Urothelium cell line (cell line): ENCODE data around the gene POLR1F.

Experiments
- DNase-seq: peaks from one replicate; pipeline ENCODE4 v3.0.0; 2011; ENCODE audit warnings: low spot score, mixed read lengths
- FAIRE-seq: peaks from 2 replicates; lab custom pipeline; 2011; peaks lifted over from hg19 to GRCh38; lab: Jason Lieb, UNC

Gene POLR1F

GRCh38 chr7:19677180-19677579 lies 31.7 kb downstream of the POLR1F start:
- DNase-seq (no peak), FAIRE-seq (no peak)

- no peak for DNase-seq
- FAIRE-seq, result no peak
Measured at GRCh38 chr7:19675816-19676215, 33.0 kb downstream of the POLR1F start.

GRCh38 chr7:19674266-19674960 lies 34.4 kb downstream of the POLR1F start:
- DNase-seq, result no peak
- no peak for FAIRE-seq

GRCh38 chr7:19670806-19671205 lies 38.0 kb downstream of the POLR1F start:
- FAIRE-seq (no peak), DNase-seq (no peak)

- DNase-seq, result peak; percentile 12
- no peak for FAIRE-seq
Measured at GRCh38 chr7:19665399-19666008, 43.3 kb downstream of the POLR1F start.

GRCh38 chr7:19663816-19664462 lies 44.9 kb downstream of the POLR1F start:
- FAIRE-seq (no peak), DNase-seq (no peak)

GRCh38 chr7:19648791-19649190 lies 60.0 kb downstream of the POLR1F start:
- DNase-seq (no peak), FAIRE-seq (no peak)
